HL-60 (cell line): ENCODE data around the gene NARS2.
"Not testable (repeated sequence)": the region's sequence is repeated elsewhere in the genome, so short reads cannot be mapped to it uniquely, and the experiment has no call there.

Experiments used
- DNase-seq, 2 experiments: peaks; one replicate each; pipeline ENCODE4 v3.0.0-alpha.2; 2010 to 2020; ENCODE audit warnings: low read depth in 1 of 2, low spot score in 1 of 2
- H3K27ac ChIP-seq: fragments of 250-450 bp; sonication (Bioruptor Pico); replicated peaks from 2 replicates; pipeline ENCODE4 v1.5.1; 2020; ENCODE audit warnings: mild to moderate bottlenecking, moderate library complexity
- H3K27me3 ChIP-seq: fragments of 250-450 bp; sonication (Bioruptor Pico); 2 replicates; pipeline ENCODE4 v1.5.1; 2021; ENCODE audit warnings: mild to moderate bottlenecking, moderate library complexity; ENCODE audit not compliant: insufficient read depth, poor library complexity, severe bottlenecking
- H3K4me3 ChIP-seq: replicated peaks from 2 replicates; pipeline ENCODE4 v1.5.1; 2011; ENCODE audit warnings: mild to moderate bottlenecking, control low read depth, low read length; ENCODE audit not compliant: insufficient read depth
- GABPA ChIP-seq: IDR thresholded peaks from 2 replicates; pipeline ENCODE4 v1.6.1; 2012; ENCODE audit warnings: low read depth
- POLR2AphosphoS5 ChIP-seq: IDR thresholded peaks from 2 replicates; pipeline ENCODE4 v1.6.1; 2012; ENCODE audit warnings: low read depth
- SPI1 ChIP-seq: IDR thresholded peaks from 2 replicates; pipeline ENCODE4 v1.6.1; 2012; ENCODE audit warnings: low read depth, mild to moderate bottlenecking, borderline replicate concordance
- TF ChIP-seq, protein P1 (sequence below): IDR thresholded peaks from one replicate; pipeline ENCODE4 v1.5.1; 2011; ENCODE audit warnings: low read length, control low read depth, inconsistent platforms; ENCODE audit not compliant: insufficient read depth
- TF ChIP-seq, protein P2 (sequence below): IDR thresholded peaks from 2 replicates; pipeline ENCODE4 v1.6.1; 2012; ENCODE audit warnings: low read depth; ENCODE audit not compliant: insufficient replicate concordance

The NARS2 gene

DNA sequence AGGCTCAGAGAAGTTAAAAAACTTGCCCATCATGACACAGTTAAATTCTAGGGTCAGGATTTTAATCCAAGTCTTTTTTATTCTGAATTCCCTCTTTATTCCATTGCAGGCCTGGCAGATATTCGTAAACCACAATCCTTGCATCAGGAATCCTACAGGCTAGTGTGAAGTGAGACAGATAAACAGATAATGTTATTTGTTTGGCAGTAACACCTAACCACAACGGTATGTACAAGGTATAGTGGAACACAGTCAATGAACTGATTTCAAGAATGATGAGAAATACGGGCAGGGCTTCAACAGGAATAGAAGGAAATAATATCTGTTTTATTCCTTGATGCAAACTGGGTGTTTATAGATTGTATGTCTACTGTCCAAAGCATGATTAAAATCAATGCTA is 32.0 kb upstream of the NARS2 start:
- Histone ChIP-seq H3K27me3 (no peaks in the 10 kb centered on the region), H3K4me3 (no peak overlapping the region), H3K27ac (no peak overlapping the region)
- TF ChIP-seq, protein P1, sequence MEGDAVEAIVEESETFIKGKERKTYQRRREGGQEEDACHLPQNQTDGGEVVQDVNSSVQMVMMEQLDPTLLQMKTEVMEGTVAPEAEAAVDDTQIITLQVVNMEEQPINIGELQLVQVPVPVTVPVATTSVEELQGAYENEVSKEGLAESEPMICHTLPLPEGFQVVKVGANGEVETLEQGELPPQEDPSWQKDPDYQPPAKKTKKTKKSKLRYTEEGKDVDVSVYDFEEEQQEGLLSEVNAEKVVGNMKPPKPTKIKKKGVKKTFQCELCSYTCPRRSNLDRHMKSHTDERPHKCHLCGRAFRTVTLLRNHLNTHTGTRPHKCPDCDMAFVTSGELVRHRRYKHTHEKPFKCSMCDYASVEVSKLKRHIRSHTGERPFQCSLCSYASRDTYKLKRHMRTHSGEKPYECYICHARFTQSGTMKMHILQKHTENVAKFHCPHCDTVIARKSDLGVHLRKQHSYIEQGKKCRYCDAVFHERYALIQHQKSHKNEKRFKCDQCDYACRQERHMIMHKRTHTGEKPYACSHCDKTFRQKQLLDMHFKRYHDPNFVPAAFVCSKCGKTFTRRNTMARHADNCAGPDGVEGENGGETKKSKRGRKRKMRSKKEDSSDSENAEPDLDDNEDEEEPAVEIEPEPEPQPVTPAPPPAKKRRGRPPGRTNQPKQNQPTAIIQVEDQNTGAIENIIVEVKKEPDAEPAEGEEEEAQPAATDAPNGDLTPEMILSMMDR: no peak
- TF ChIP-seq, protein P2, sequence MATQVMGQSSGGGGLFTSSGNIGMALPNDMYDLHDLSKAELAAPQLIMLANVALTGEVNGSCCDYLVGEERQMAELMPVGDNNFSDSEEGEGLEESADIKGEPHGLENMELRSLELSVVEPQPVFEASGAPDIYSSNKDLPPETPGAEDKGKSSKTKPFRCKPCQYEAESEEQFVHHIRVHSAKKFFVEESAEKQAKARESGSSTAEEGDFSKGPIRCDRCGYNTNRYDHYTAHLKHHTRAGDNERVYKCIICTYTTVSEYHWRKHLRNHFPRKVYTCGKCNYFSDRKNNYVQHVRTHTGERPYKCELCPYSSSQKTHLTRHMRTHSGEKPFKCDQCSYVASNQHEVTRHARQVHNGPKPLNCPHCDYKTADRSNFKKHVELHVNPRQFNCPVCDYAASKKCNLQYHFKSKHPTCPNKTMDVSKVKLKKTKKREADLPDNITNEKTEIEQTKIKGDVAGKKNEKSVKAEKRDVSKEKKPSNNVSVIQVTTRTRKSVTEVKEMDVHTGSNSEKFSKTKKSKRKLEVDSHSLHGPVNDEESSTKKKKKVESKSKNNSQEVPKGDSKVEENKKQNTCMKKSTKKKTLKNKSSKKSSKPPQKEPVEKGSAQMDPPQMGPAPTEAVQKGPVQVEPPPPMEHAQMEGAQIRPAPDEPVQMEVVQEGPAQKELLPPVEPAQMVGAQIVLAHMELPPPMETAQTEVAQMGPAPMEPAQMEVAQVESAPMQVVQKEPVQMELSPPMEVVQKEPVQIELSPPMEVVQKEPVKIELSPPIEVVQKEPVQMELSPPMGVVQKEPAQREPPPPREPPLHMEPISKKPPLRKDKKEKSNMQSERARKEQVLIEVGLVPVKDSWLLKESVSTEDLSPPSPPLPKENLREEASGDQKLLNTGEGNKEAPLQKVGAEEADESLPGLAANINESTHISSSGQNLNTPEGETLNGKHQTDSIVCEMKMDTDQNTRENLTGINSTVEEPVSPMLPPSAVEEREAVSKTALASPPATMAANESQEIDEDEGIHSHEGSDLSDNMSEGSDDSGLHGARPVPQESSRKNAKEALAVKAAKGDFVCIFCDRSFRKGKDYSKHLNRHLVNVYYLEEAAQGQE: no peak
- no peak for TF ChIP-seq POLR2AphosphoS5
- no peak for TF ChIP-seq SPI1
- no peak for TF ChIP-seq GABPA
- no peak for DNase-seq

DNA sequence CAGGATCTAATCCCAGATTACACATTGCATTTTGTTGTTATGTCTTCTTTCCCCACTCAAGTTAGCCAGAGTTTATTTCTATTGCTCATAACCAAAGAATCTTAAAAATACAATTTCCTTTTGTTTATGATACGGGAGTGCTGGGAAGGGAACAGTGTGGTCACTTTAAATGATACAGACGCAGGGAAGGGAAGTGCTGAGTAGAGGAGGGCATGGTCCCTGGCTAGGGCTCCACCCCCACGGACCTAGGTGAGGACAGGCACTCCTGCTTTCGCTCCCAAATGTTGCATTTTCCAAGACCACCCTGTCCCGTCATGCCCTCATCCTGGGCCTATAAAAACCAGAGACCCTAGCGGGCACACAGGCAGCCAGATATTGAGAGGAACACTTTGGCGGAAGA is 30.6 kb upstream of the NARS2 start:
- no peak overlapping the region for H3K27ac ChIP-seq
- no peak for DNase-seq
- H3K4me3 ChIP-seq: no peak overlapping the region
- peaks cover 8% of the 10 kb centered on the region for H3K27me3 ChIP-seq
- no peak for TF ChIP-seq GABPA
- no peak for TF ChIP-seq POLR2AphosphoS5
- TF ChIP-seq SPI1: no peak
- TF ChIP-seq, protein P2: no peak
- TF ChIP-seq, protein P1: no peak

DNA sequence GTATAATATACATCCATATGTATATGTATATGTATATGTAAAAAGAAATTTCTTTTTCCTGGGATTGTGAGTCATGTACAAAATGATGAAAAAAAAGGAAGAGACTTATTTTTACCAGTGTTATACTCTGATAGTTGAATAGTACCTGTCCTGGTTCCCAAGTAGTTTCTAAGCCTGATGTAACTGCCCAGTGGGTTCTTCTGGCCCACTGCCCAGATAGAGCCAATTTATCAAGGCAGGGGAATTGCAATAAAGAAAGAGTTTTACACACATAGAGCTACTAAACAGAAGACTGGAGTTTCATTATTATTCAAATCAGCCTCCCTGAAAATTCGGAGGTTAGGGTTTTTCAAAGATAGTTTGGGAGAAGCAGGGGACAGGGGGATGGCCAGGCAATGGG is 29.1 kb upstream of the NARS2 start:
- H3K27ac ChIP-seq: no peak overlapping the region
- peaks cover 9% of the 10 kb centered on the region for H3K27me3 ChIP-seq
- no peak for DNase-seq
- TF ChIP-seq SPI1 (no peak), GABPA (no peak), POLR2AphosphoS5 (no peak)
- TF ChIP-seq, protein P1: no peak
- TF ChIP-seq, protein P2: no peak
- H3K4me3 ChIP-seq: no peak overlapping the region

DNA sequence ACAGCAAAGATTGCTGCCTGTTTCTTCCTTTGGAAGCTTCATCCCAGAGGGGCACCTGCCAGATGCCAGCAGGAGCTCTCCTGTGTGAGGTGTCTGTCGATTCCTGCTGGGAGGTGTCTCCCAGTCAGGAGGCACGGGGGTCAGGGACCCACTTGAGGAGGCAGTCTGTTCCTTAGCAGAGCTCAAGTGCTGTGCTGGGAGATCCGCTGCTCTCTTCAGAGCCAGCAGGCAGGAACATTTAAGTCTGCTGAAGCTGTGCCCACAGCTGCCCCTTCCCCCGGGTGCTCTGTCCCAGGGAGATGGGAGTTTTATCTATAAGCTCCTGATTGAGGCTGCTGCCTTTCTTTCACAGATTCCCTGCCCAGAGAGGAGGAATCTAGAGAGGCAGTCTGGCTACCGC is 28.1 kb upstream of the NARS2 start:
- not testable (repeated sequence) for DNase-seq, H3K27ac ChIP-seq, H3K4me3 ChIP-seq
- H3K27me3 ChIP-seq: peaks cover 14% of the 10 kb centered on the region

DNA sequence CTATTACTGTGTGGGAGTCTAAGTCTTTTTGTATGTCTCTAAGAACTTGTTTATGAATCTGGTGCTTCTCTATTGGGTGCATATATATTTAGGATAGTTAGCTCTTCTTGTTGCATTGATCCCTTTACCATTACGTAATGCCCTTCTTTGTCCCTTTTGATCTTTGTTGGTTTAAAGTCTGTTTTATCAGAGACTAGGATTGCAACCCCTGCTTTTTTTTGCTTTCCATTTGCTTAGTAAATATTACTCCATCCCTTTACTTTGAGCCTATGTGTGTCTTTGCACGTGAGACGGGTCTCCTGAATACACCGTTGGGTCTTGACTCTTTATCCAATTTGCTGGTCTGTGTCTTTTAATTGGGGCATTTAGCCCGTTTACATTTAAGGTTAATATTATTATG is 26.4 kb upstream of the NARS2 start:
- DNase-seq, H3K27ac ChIP-seq, H3K4me3 ChIP-seq: not testable (repeated sequence)
- peaks cover 14% of the 10 kb centered on the region for H3K27me3 ChIP-seq

DNA sequence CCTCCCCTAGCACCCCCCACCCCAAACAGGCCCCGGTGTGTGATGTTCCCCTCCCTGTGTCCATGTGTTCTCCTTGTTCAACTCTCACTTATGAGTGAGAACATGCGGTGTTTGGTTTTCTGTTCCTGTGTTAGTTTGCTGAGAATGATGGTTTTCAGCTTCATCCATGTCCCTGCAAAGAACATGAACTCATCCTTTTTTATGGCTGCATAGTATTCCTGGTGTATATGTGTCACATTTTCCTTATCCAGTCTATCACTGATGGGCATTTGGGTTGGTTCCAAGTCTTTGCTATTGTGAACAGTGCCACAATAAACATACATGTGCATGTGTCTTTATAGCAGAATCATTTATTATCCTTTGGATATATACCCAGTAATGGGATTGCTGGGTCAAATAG is 22.9 kb upstream of the NARS2 start:
- DNase-seq, H3K27ac ChIP-seq, H3K4me3 ChIP-seq: not testable (repeated sequence)
- H3K27me3 ChIP-seq: peaks cover 16% of the 10 kb centered on the region
